ENCODE measurements around the gene MAD1L1. TPM values are rescaled to one million over a fixed set of nuclear protein-coding genes. Genes with fewer than 3 reads are reported as not detected.

The MAD1L1 gene
- polyA plus RNA-seq, 4 donors, result 12.3 to 21.7 (median 18.1) TPM

DNA sequence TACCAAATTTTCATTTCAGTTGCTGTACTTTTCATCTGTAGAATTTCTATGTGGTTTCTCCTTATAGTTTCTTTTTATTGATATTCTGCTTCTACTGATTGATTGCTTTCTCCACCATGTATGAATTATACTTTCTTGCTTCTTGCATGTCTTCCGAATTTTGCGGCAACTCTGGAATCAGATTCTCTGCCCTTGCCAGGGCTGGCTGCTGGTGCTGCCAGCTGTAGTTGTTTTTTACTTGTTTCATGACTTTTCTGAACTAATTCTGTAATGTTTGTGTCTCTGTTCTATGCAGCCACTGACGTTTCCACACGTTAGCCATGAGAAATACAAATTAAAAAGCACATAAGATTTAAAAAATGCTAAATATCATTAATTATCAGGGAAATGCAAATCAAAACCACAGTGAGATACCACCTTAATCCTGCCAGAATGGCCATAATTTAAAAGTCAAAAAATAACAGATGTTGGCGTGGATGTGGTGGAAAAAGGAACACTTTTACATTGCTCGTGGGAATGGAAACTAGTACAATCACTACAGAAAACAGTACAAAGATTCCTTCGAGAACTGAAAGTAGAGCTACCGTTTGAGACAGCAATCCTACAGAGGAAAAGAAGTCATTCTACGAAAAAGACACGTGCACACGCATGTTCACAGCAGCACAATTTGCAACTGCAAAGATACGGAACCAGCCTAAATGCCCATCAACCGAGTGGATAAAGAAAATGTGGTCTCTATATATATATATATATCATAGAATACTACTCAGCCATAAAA, 51.5 kb downstream of the MAD1L1 start:
- no peaks in the 10 kb centered on the region for H3K9me3 ChIP-seq (ENCODE audit: control insufficient read depth in 2 of 2, insufficient read depth in 1 of 2, low read depth in 1 of 2, low read length in 1 of 2)
- no peaks in the 10 kb centered on the region for H3K27me3 ChIP-seq (ENCODE audit: control insufficient read depth in 3 of 3, insufficient read depth in 3 of 3, low read length in 3 of 3)
- WGBS, 3 donors, result 79 to 90% (median 90%) methylated on average over 13 of the region's 13 CpGs

DNA sequence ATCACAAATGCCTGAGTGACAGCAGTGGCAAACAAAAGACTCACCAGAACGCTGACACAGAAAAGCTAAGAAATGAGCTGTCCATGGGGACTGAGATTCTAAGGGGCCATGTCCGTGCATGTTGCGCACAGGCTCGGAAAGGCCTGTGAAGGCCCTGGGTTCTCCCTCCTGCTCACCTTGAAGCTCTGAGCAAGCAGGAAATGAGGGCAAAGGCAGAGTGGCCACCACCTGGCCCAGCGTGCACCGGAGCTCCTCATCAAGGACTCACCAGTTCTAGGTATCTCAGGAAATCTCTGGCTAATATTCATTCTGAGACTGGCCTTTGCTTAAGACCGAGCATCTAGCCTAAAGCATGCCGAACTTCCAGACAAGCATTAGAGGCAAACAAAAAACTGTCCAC, 52.7 kb downstream of the MAD1L1 start:
- WGBS, 3 donors, result 94 to 95% (median 95%) methylated on average over 8 of the region's 8 CpGs
- H3K9me3 ChIP-seq (ENCODE audit: control insufficient read depth in 2 of 2, insufficient read depth in 1 of 2, low read depth in 1 of 2, low read length in 1 of 2), result no peaks in the 10 kb centered on the region
- FAIRE-seq, result no peak

More for the DNA sequence above, 51.5 kb downstream of the MAD1L1 start:
- H3K36me3 ChIP-seq (ENCODE audit: control insufficient read depth in 3 of 3, insufficient read depth in 2 of 3, low read depth in 1 of 3, low read length in 3 of 3), result peaks cover 0 to 6% (median 2%) of the 10 kb centered on the region in 3 donors
- no peaks in the 10 kb centered on the region for H3K4me1 ChIP-seq (ENCODE audit: control insufficient read depth in 3 of 3, insufficient read depth in 2 of 3, low read depth in 1 of 3, low read length in 2 of 3)
- DNase-seq (no peak), FAIRE-seq (no peak)
- no peak overlapping the region for H3K4me3 ChIP-seq (ENCODE audit: low read depth in 1 of 3, low read length in 3 of 3)
- no peak overlapping the region for H3K27ac ChIP-seq (ENCODE audit: low read depth in 1 of 3, low read length in 2 of 3)

DNA sequence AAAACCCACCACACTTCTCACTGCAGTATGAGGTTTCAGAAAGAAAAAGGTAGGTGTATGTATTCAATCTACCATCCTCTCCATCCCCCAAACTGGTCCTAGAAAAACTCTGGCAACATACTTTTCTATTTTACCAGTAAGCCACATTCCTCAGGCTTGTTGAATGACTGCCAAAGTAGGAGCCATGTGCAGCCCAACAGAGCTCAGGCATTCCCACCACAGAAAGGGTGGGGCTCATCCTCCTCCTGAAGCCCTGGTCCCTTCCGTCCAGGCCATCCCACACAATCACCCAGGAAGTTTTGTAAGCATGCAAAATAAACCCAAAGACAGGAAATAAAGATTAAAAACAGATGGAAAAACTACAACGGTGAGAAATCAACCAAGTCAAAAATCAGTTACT, 57.2 kb downstream of the MAD1L1 start:
- Histone ChIP-seq H3K9me3 (ENCODE audit: control insufficient read depth in 2 of 2, insufficient read depth in 1 of 2, low read depth in 1 of 2, low read length in 1 of 2) (no peaks in the 10 kb centered on the region), H3K27me3 (ENCODE audit: control insufficient read depth in 3 of 3, insufficient read depth in 3 of 3, low read length in 3 of 3) (no peaks in the 10 kb centered on the region), H3K4me1 (ENCODE audit: control insufficient read depth in 3 of 3, insufficient read depth in 2 of 3, low read depth in 1 of 3, low read length in 2 of 3) (peaks cover 0 to 4% (median 0%) of the 10 kb centered on the region in 3 donors), H3K4me3 (ENCODE audit: low read depth in 1 of 3, low read length in 3 of 3) (no peak overlapping the region), H3K27ac (ENCODE audit: low read depth in 1 of 3, low read length in 2 of 3) (no peak overlapping the region), H3K36me3 (ENCODE audit: control insufficient read depth in 3 of 3, insufficient read depth in 2 of 3, low read depth in 1 of 3, low read length in 3 of 3) (peaks cover 0 to 30% (median 0%) of the 10 kb centered on the region in 3 donors)
- no peak for DNase-seq
- 47 to 79% (median 72%) methylated on average over 2 of the region's 2 CpGs for WGBS, 3 donors
- FAIRE-seq, result no peak

More for the DNA sequence above, 52.7 kb downstream of the MAD1L1 start:
- peaks cover 0 to 4% (median 2%) of the 10 kb centered on the region in 3 donors for H3K36me3 ChIP-seq (ENCODE audit: control insufficient read depth in 3 of 3, insufficient read depth in 2 of 3, low read depth in 1 of 3, low read length in 3 of 3)
- no peaks in the 10 kb centered on the region for H3K27me3 ChIP-seq (ENCODE audit: control insufficient read depth in 3 of 3, insufficient read depth in 3 of 3, low read length in 3 of 3)
- DNase-seq, result no peak
- H3K4me3 ChIP-seq (ENCODE audit: low read depth in 1 of 3, low read length in 3 of 3), result no peak overlapping the region
- H3K4me1 ChIP-seq (ENCODE audit: control insufficient read depth in 3 of 3, insufficient read depth in 2 of 3, low read depth in 1 of 3, low read length in 2 of 3), result no peaks in the 10 kb centered on the region
- H3K27ac ChIP-seq (ENCODE audit: low read depth in 1 of 3, low read length in 2 of 3), result no peak overlapping the region

DNA sequence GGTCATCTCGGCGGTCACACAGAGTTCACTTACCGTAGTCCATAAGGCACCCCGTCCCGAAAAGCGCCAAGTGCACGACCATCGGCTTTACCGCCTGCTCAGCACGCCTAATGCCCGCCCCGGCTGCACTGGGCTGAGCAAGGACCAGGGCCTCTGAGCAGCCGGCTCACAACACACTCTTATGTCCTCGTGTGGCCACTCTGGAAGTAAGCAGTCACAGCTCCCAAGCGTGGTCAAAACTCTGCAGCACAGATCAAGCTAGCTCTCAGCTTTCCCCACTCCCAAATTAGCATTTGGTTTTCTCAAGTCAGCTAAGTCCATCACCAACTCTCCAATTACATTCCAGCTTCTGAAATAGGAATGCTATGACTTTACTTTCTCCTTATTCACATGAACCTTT, 57.7 kb downstream of the MAD1L1 start:
- H3K9me3 ChIP-seq (ENCODE audit: control insufficient read depth in 2 of 2, insufficient read depth in 1 of 2, low read depth in 1 of 2, low read length in 1 of 2), result no peaks in the 10 kb centered on the region
- WGBS, 3 donors, result 88 to 96% (median 94%) methylated on average over 15 of the region's 15 CpGs
- FAIRE-seq, result no peak
- H3K4me1 ChIP-seq (ENCODE audit: control insufficient read depth in 3 of 3, insufficient read depth in 2 of 3, low read depth in 1 of 3, low read length in 2 of 3), result peaks cover 0 to 4% (median 0%) of the 10 kb centered on the region in 3 donors
- H3K4me3 ChIP-seq (ENCODE audit: low read depth in 1 of 3, low read length in 3 of 3), result no peak overlapping the region
- H3K36me3 ChIP-seq (ENCODE audit: control insufficient read depth in 3 of 3, insufficient read depth in 2 of 3, low read depth in 1 of 3, low read length in 3 of 3), result peaks cover 0 to 32% (median 0%) of the 10 kb centered on the region in 3 donors
- H3K27me3 ChIP-seq (ENCODE audit: control insufficient read depth in 3 of 3, insufficient read depth in 3 of 3, low read length in 3 of 3), result no peaks in the 10 kb centered on the region
- no peak overlapping the region for H3K27ac ChIP-seq (ENCODE audit: low read depth in 1 of 3, low read length in 2 of 3)
- DNase-seq, result no peak

DNA sequence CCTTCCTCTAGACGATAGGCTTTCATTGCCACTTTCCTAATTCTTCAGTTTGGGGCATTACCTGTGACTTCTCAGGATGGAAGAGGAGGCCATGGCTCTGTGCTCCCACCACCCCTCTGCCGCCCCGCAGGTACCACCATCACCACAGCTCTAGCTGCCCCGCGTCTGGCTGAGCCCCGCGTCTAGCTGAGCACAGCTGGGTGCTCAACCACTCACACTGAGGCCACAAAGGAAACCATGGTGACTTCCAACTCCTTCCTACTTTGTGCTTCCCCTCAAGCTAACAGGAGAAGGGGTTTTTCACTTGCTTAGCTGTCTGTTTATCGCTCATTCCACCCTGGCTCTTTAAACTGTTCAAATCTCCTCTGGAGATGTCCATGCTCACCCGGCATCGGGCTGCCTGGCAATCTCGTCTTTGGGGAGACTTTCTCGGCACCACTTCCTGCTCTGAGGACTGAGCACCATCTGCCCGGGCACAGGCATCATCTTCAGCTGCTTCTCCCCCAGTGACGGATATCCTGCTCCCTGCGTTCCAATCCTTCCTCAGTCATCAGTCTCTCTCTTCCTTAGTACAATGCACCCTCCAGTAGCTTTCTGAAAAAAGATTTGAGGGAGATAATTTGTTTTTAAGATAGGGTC, 59.4 kb downstream of the MAD1L1 start:
- no peak overlapping the region for H3K4me3 ChIP-seq (ENCODE audit: low read depth in 1 of 3, low read length in 3 of 3)
- H3K27me3 ChIP-seq (ENCODE audit: control insufficient read depth in 3 of 3, insufficient read depth in 3 of 3, low read length in 3 of 3), result no peaks in the 10 kb centered on the region
- H3K4me1 ChIP-seq (ENCODE audit: control insufficient read depth in 3 of 3, insufficient read depth in 2 of 3, low read depth in 1 of 3, low read length in 2 of 3), result peaks cover 0 to 12% (median 0%) of the 10 kb centered on the region in 3 donors
- peaks cover 0 to 40% (median 0%) of the 10 kb centered on the region in 3 donors for H3K36me3 ChIP-seq (ENCODE audit: control insufficient read depth in 3 of 3, insufficient read depth in 2 of 3, low read depth in 1 of 3, low read length in 3 of 3)
- no peaks in the 10 kb centered on the region for H3K9me3 ChIP-seq (ENCODE audit: control insufficient read depth in 2 of 2, insufficient read depth in 1 of 2, low read depth in 1 of 2, low read length in 1 of 2)
- FAIRE-seq (no peak), DNase-seq (no peak)
- peak overlapping the region in 1 of 3 donors; percentile 16 for H3K27ac ChIP-seq (ENCODE audit: low read depth in 1 of 3, low read length in 2 of 3)
- 59 to 93% (median 66%) methylated on average over 15 of the region's 15 CpGs for WGBS, 3 donors

DNA sequence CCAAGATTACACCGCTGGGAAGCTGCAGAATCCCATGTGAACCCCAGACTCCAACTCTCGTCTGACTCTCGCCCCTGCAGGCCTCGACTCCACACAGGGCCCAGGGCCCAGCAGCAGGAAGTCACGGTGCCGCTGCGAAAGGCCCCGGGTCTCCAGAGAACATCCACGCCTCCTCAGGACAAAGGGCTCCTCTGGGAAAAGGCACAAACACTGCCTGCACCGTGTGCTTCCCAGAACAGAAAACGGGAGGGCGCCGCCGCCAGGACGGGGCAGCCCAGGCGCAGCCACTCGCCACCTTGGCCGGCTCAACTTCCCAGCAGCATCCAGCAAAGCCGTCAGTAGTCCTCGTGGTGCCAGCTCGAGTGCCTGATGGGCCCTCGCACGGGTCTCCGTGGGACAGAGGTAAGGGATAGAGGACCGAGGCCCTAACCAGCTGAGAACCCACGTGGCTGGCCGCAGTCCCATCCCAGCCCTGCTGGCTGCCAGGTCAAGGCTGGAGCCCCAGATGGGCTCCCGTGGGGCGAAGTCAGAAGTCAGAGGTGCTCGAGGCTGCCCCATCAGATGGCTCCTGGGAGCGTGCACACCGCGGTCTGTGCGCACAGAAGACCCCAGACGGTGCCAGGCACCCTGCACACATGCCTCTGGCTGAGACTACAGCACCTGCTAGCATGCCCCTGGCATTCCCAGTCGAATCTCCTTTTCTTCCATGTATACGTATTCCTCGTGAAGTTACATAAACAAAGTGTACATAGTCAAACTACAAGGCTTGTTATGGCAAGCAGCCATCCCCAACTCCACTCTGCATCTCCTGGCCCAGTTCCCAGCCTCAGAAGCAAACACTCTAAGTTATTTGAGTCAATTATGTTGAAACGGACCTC, 60.2 kb downstream of the MAD1L1 start:
- Histone ChIP-seq H3K27ac (ENCODE audit: low read depth in 1 of 3, low read length in 2 of 3) (no peak overlapping the region), H3K4me3 (ENCODE audit: low read depth in 1 of 3, low read length in 3 of 3) (no peak overlapping the region), H3K4me1 (ENCODE audit: control insufficient read depth in 3 of 3, insufficient read depth in 2 of 3, low read depth in 1 of 3, low read length in 2 of 3) (peaks cover 0 to 13% (median 0%) of the 10 kb centered on the region in 3 donors), H3K9me3 (ENCODE audit: control insufficient read depth in 2 of 2, insufficient read depth in 1 of 2, low read depth in 1 of 2, low read length in 1 of 2) (no peaks in the 10 kb centered on the region), H3K27me3 (ENCODE audit: control insufficient read depth in 3 of 3, insufficient read depth in 3 of 3, low read length in 3 of 3) (no peaks in the 10 kb centered on the region), H3K36me3 (ENCODE audit: control insufficient read depth in 3 of 3, insufficient read depth in 2 of 3, low read depth in 1 of 3, low read length in 3 of 3) (peaks cover 0 to 42% (median 0%) of the 10 kb centered on the region in 3 donors)
- whole genome bisulfite sequencing, 3 donors, result 79 to 89% (median 82%) methylated on average over 31 to 39 of the region's 39 CpGs
- DNase-seq, result peak in 1 of 2 donors; percentile 45
- no peak for FAIRE-seq

DNA sequence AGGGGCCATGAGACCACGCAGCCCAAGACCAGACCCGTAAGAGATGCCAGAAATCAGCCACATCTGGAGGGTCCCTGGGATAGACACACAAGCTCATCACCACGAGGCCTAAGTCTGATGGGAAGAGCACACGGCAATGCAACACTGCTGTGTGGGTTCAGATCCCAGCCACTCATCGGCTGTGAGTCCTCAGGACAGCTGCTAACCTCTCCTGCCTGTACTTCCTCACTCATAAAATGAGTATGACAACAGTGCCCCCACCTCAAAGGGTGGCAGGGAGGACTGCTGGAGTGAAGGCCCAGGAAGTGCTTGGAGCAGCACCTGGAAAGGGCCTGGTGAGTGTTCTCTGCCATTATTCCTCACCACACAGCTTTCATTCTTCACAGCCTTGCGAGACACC, 60.9 kb downstream of the MAD1L1 start:
- Histone ChIP-seq H3K4me1 (ENCODE audit: control insufficient read depth in 3 of 3, insufficient read depth in 2 of 3, low read depth in 1 of 3, low read length in 2 of 3) (peaks cover 0 to 15% (median 0%) of the 10 kb centered on the region in 3 donors), H3K9me3 (ENCODE audit: control insufficient read depth in 2 of 2, insufficient read depth in 1 of 2, low read depth in 1 of 2, low read length in 1 of 2) (no peaks in the 10 kb centered on the region), H3K36me3 (ENCODE audit: control insufficient read depth in 3 of 3, insufficient read depth in 2 of 3, low read depth in 1 of 3, low read length in 3 of 3) (peaks cover 0 to 43% (median 0%) of the 10 kb centered on the region in 3 donors), H3K4me3 (ENCODE audit: low read depth in 1 of 3, low read length in 3 of 3) (no peak overlapping the region), H3K27ac (ENCODE audit: low read depth in 1 of 3, low read length in 2 of 3) (no peak overlapping the region), H3K27me3 (ENCODE audit: control insufficient read depth in 3 of 3, insufficient read depth in 3 of 3, low read length in 3 of 3) (no peaks in the 10 kb centered on the region)
- 88 to 96% (median 92%) methylated on average over 6 of the region's 6 CpGs for WGBS, 3 donors
- DNase-seq (no peak), FAIRE-seq (no peak)
